SK-N-SH (cell line): ENCODE data around the gene PSME2. TPM values are rescaled to one million over a fixed set of nuclear protein-coding genes. Genes with fewer than 3 reads are reported as not detected.

Experiments used
- CTCF ChIA-PET: fragments of 300-600, 350-600 bp; formaldehyde crosslinking; extraction: SDS; loops from one replicate; lab custom pipeline; 2021; lab: Yijun Ruan, JAX
- POLR2A ChIA-PET: fragments of 350-600 bp; sonication (Branson Sonifier 250); formaldehyde crosslinking; extraction: SDS; loops from one replicate; lab custom pipeline; 2020; ENCODE audit warnings: antibody characterized with exemption, inconsistent platforms; lab: Yijun Ruan, JAX
- DNase-seq: peaks from one replicate; pipeline ENCODE4 v3.0.0; 2012
- H2AFZ ChIP-seq: fragments of 200-600 bp; sonication (generic); 2 replicates; pipeline ENCODE4 v1.8.1; 2016; ENCODE audit warnings: antibody characterized with exemption, mild to moderate bottlenecking, low read depth
- H3F3A ChIP-seq: fragments of 200-600 bp; sonication (generic); replicated peaks from 2 replicates; pipeline ENCODE3; 2016; ENCODE audit warnings: antibody characterized with exemption, mild to moderate bottlenecking; ENCODE audit not compliant: insufficient read depth
- H3K27ac ChIP-seq, 2 experiments: fragments of 200-500 bp in 1 of 2; fragments of 200-600 bp in 1 of 2; sonication (Bioruptor generic) in 1 of 2; sonication (generic), shearing (Covaris generic) in 1 of 2; 2 replicates each; pipeline versions ENCODE4 v1.5.1 to v1.6.1; 2014 to 2016; ENCODE audit warnings: low read depth in 2 of 2, inconsistent platforms in 1 of 2, low read length in 1 of 2, mild to moderate bottlenecking in 1 of 2, mixed read lengths in 1 of 2
- H3K27me3 ChIP-seq: fragments of 200-600 bp; sonication (generic), shearing (Covaris generic); 2 replicates; pipeline ENCODE4 v1.6.1; 2016; ENCODE audit warnings: mixed run types; ENCODE audit not compliant: insufficient read depth
- H3K36me3 ChIP-seq, 2 experiments: fragments of 200-500 bp in 1 of 2; fragments of 200-600 bp in 1 of 2; sonication (Bioruptor generic) in 1 of 2; sonication (generic) in 1 of 2; replicated peaks in 1 of 2; 2 replicates each; pipeline versions ENCODE3 to v1.5.1; 2014 to 2016; ENCODE audit warnings: low read length in 1 of 2, mild to moderate bottlenecking in 1 of 2; ENCODE audit not compliant: insufficient read depth in 2 of 2, control insufficient read depth in 1 of 2
- H3K4me1 ChIP-seq, 2 experiments: fragments of 200-500 bp in 1 of 2; fragments of 200-600 bp in 1 of 2; sonication (Bioruptor generic) in 1 of 2; sonication (generic), shearing (Covaris generic) in 1 of 2; 2 replicates each; pipeline versions ENCODE4 v1.5.1 to v1.6.1; 2014 to 2016; ENCODE audit warnings: low read depth in 1 of 2, low read length in 1 of 2, mixed run types in 1 of 2; ENCODE audit not compliant: insufficient read depth in 2 of 2, control insufficient read depth in 1 of 2
- H3K4me2 ChIP-seq: fragments of 200-600 bp; sonication (generic), shearing (Covaris generic); 2 replicates; pipeline ENCODE4 v1.6.1; 2017; ENCODE audit warnings: mixed run types
- H3K4me3 ChIP-seq, 2 experiments: fragments of 200-500 bp in 1 of 2; fragments of 200-600 bp in 1 of 2; sonication (Bioruptor generic) in 1 of 2; sonication (generic), shearing (Covaris generic) in 1 of 2; 2 replicates each; pipeline versions ENCODE4 v1.5.1 to v1.8.1; 2014 to 2016; ENCODE audit warnings: low read depth in 2 of 2, inconsistent platforms in 1 of 2, low read length in 1 of 2, mild to moderate bottlenecking in 1 of 2, mixed read lengths in 1 of 2, moderate library complexity in 1 of 2
- H3K79me2 ChIP-seq: fragments of 200-600 bp; sonication (generic); 2 replicates; pipeline ENCODE4 v1.8.1; 2017; ENCODE audit warnings: mild to moderate bottlenecking; ENCODE audit not compliant: insufficient read depth
- H3K9ac ChIP-seq: fragments of 200-600 bp; sonication (generic); 2 replicates; pipeline ENCODE4 v1.6.1; 2017; ENCODE audit warnings: mixed run types
- H3K9me2 ChIP-seq: fragments of 200-600 bp; sonication (generic); 2 replicates; pipeline ENCODE4 v1.6.1; 2017; ENCODE audit warnings: mixed run types
- H3K9me3 ChIP-seq: fragments of 200-600 bp; sonication (generic); 2 replicates; pipeline ENCODE4 v1.6.1; 2017; ENCODE audit warnings: mixed run types, mild to moderate bottlenecking, moderate library complexity
- H4K20me1 ChIP-seq: fragments of 200-600 bp; sonication (generic); 2 replicates; pipeline ENCODE4 v1.6.1; 2017; ENCODE audit warnings: mild to moderate bottlenecking, mixed run types; ENCODE audit not compliant: insufficient read depth
- FOSL2 ChIP-seq: IDR thresholded peaks from 2 replicates; pipeline ENCODE4 v1.4.0; 2012; ENCODE audit warnings: low read depth, mild to moderate bottlenecking, moderate library complexity, borderline replicate concordance
- GATA2 ChIP-seq: sonication (generic); formaldehyde crosslinking; IDR thresholded peaks from 2 replicates; pipeline ENCODE4 v1.5.0; 2020; ENCODE audit warnings: mild to moderate bottlenecking, missing genetic modification reagents
- IRF3 ChIP-seq: fragments of 150-350 bp; IDR thresholded peaks from 2 replicates; pipeline ENCODE4 v1.6.1; 2016; ENCODE audit warnings: mild to moderate bottlenecking, low read depth, low read length
- JUND ChIP-seq: IDR thresholded peaks from 2 replicates; pipeline ENCODE4 v1.4.0; 2012
- NFIC ChIP-seq: IDR thresholded peaks from 2 replicates; pipeline ENCODE4 v1.4.0; 2012; ENCODE audit warnings: borderline replicate concordance
- RXRA ChIP-seq: IDR thresholded peaks from 2 replicates; pipeline ENCODE4 v1.4.0; 2012; ENCODE audit warnings: low read depth, mild to moderate bottlenecking, borderline replicate concordance
- SIN3A ChIP-seq: IDR thresholded peaks from 2 replicates; pipeline ENCODE4 v1.6.1; 2012; ENCODE audit warnings: low read depth, mild to moderate bottlenecking, low read length, moderate library complexity, borderline replicate concordance
- SMC3 ChIP-seq: IDR thresholded peaks from 2 replicates; pipeline ENCODE4 v1.6.1; 2012; ENCODE audit warnings: low read depth, low read length, improper control_type of control experiment
- TAF1 ChIP-seq: IDR thresholded peaks from 2 replicates; pipeline ENCODE4 v1.6.1; 2012; ENCODE audit warnings: low read depth, mild to moderate bottlenecking, low read length, moderate library complexity, borderline replicate concordance
- TCF12 ChIP-seq: IDR thresholded peaks from 2 replicates; pipeline ENCODE4 v1.4.0; 2012
- TEAD4 ChIP-seq: IDR thresholded peaks from 2 replicates; pipeline ENCODE4 v1.4.0; 2012; ENCODE audit warnings: mild to moderate bottlenecking, borderline replicate concordance; ENCODE audit not compliant: insufficient read depth
- USF1 ChIP-seq: IDR thresholded peaks from 2 replicates; pipeline ENCODE4 v1.4.0; 2012; ENCODE audit warnings: low read depth, borderline replicate concordance
- YY1 ChIP-seq: IDR thresholded peaks from 2 replicates; pipeline ENCODE4 v1.4.0; 2012; ENCODE audit warnings: low read depth, mild to moderate bottlenecking
- WGBS: methylation state at CpG from one replicate; pipeline ENCODE4 v1.1.6; 2017; ENCODE audit warnings: low lambda C conversion rate; 5-methylcytosine and 5-hydroxymethylcytosine counted together
- polyA plus RNA-seq, 3 experiments: library from polyadenylated mRNA; depleted of rRNA; stranded (reverse); fragments of >200 nt; gene quantifications; 2 replicates each; pipeline ENCODE4 v1.2.3, GENCODE V29; 2012

Gene PSME2
- polyA plus RNA-seq, 1 of the 3 experiments (the other 2 are of a cell fraction), result 147 TPM

- H3K9me2 ChIP-seq, result no peaks in the 10 kb centered on the region
- CTCF ChIA-PET, result interaction anchor here (0.7 to 2.6 kb wide), 5 partner anchors 9 to 131 kb away, joined by 3 to 8 read pairs (median 5); partner anchors contain the start of genes CIDEB and TINF2
- peak overlapping the region; percentile 98 for H3K4me2 ChIP-seq
- no peaks in the 10 kb centered on the region for H4K20me1 ChIP-seq
- peak overlapping the region; percentile 82; the same call in 1 of the 2 replicates for H2AFZ ChIP-seq
- TF ChIP-seq RXRA (no peak), GATA2 (no peak), SIN3A (no peak), SMC3 (no peak), TAF1 (no peak), YY1 (no peak), JUND (no peak), TCF12 (no peak)
- H3K27ac ChIP-seq, result peak overlapping the region; percentile 72 to 82
- H3K4me1 ChIP-seq, result peaks cover 12 to 23% of the 10 kb centered on the region in 2 experiments
- H3K4me3 ChIP-seq, result no peak overlapping the region
- H3K27me3 ChIP-seq, result no peaks in the 10 kb centered on the region
- POLR2A ChIA-PET, result interaction anchor here (0.6 to 3.2 kb wide), 7 partner anchors 11 to 53 kb away, joined by 3 to 10 read pairs (median 5); partner anchors contain the start of genes CHMP4A, EMC9, PSME2 and RNF31
- WGBS, result 94% methylated on average over 9 of the region's 9 CpGs
- no peak for DNase-seq
- H3K79me2 ChIP-seq, result peaks cover 51% of the 10 kb centered on the region
- H3K9ac ChIP-seq, result peak overlapping the region; percentile 57; the same call in 1 of the 2 replicates
- H3K36me3 ChIP-seq, result peaks cover 35 to 54% of the 10 kb centered on the region in 2 experiments
- H3K9me3 ChIP-seq, result no peaks in the 10 kb centered on the region
- peaks cover 13% of the 10 kb centered on the region for H3F3A ChIP-seq
Observed at GRCh38 chr14:24189460-24189859, 43.0 kb upstream of the PSME2 start.

GRCh38 chr14:24189059-24189375 is 42.6 kb upstream of the PSME2 start:
- Histone ChIP-seq H4K20me1 (no peaks in the 10 kb centered on the region), H3K79me2 (peaks cover 46% of the 10 kb centered on the region), H3K36me3 (peaks cover 36 to 58% of the 10 kb centered on the region in 2 experiments), H2AFZ (peak overlapping the region; percentile 82), H3K9me2 (no peaks in the 10 kb centered on the region), H3F3A (peaks cover 13% of the 10 kb centered on the region), H3K4me3 (peak overlapping the region; percentile 13 to 96; a peak in 3 of 4 replicates), H3K27ac (peak overlapping the region; percentile 72 to 82), H3K9ac (peak overlapping the region; percentile 57; the same call in 1 of the 2 replicates), H3K4me1 (peaks cover 9 to 21% of the 10 kb centered on the region in 2 experiments), H3K27me3 (no peaks in the 10 kb centered on the region), H3K9me3 (no peaks in the 10 kb centered on the region), H3K4me2 (peak overlapping the region; percentile 98)
- POLR2A ChIA-PET, result interaction anchor here (0.6 to 3.2 kb wide), 10 partner anchors 9 to 54 kb away, joined by 3 to 10 read pairs (median 5); partner anchors contain the start of genes CHMP4A, EMC9, IRF9 and PSME2
- TF ChIP-seq FOSL2 (no peak), TEAD4 (no peak), NFIC (0 out of 2 replicates have a peak, but pooled peaks have one; percentile 1), IRF3 (no peak), USF1 (no peak)
- no peak for DNase-seq
- WGBS, result 0% methylated on average over 3 of the region's 3 CpGs
- CTCF ChIA-PET, result interaction anchor here (0.8 to 2.6 kb wide), 7 partner anchors 28 to 243 kb away, joined by 3 to 8 read pairs (median 4); partner anchors contain the start of genes CIDEB, DCAF11, IRF9 and NRL
